GM11168 (cell line): ENCODE data around the gene FOXD2.

Source experiments
- in situ Hi-C: fragments of 300-500 bp; cut with MboI; formaldehyde crosslinking; loops from one replicate; pipeline ENCODE4 v1.12.0; 2022; ENCODE audit warnings: low sequenced_read_pairs; ENCODE audit not compliant: unreplicated experiment

The FOXD2 gene

GRCh38 chr1:47436979-47437446, 831 bp upstream of the FOXD2 start:
- in situ Hi-C loops: no loop called here

- in situ Hi-C loops: no loop called here
Measured at GRCh38 chr1:47438165-47439016, 547 bp downstream of the FOXD2 start.

- in situ Hi-C loops: no loop called here
Measured at GRCh38 chr1:47439017-47439818, 1.4 kb downstream of the FOXD2 start.

- in situ Hi-C loops: loop anchor here (10.0 kb wide), 1 partner anchor 265 kb away; no protein-coding TSS in a partner anchor
Measured at GRCh38 chr1:47439819-47440598, 2.2 kb downstream of the FOXD2 start.

- in situ Hi-C loops: loop anchor here (10.0 kb wide), 1 partner anchor 264 kb away; no protein-coding TSS in a partner anchor
Measured at GRCh38 chr1:47440599-47441081, 2.8 kb downstream of the FOXD2 start.

- in situ Hi-C loops: loop anchor here (10.0 kb wide), 1 partner anchor 263 kb away; no protein-coding TSS in a partner anchor
Measured at GRCh38 chr1:47441450-47442106, 3.7 kb downstream of the FOXD2 start.

- in situ Hi-C loops: loop anchor here (10.0 kb wide), 1 partner anchor 263 kb away; no protein-coding TSS in a partner anchor
Measured at GRCh38 chr1:47442202-47442601, 4.4 kb downstream of the FOXD2 start.

GRCh38 chr1:47442842-47443529, 5.1 kb downstream of the FOXD2 start:
- in situ Hi-C loops: loop anchor here (10.0 kb wide), 1 partner anchor 262 kb away; no protein-coding TSS in a partner anchor

GRCh38 chr1:47443530-47444296, 5.9 kb downstream of the FOXD2 start:
- in situ Hi-C loops: loop anchor here (10.0 kb wide), 1 partner anchor 261 kb away; no protein-coding TSS in a partner anchor

GRCh38 chr1:47444297-47444561, 6.4 kb downstream of the FOXD2 start:
- in situ Hi-C loops: loop anchor here (10.0 kb wide), 1 partner anchor 261 kb away; no protein-coding TSS in a partner anchor

GRCh38 chr1:47444562-47445465, 7.0 kb downstream of the FOXD2 start:
- in situ Hi-C loops: loop anchor here (10.0 kb wide), 1 partner anchor 260 kb away; no protein-coding TSS in a partner anchor

GRCh38 chr1:47445823-47446550, 8.1 kb downstream of the FOXD2 start:
- in situ Hi-C loops: loop anchor here (10.0 kb wide), 1 partner anchor 259 kb away; no protein-coding TSS in a partner anchor

GRCh38 chr1:47448462-47449222, 10.8 kb downstream of the FOXD2 start:
- in situ Hi-C loops: loop anchor here (10.0 kb wide), 1 partner anchor 256 kb away; no protein-coding TSS in a partner anchor

GRCh38 chr1:47449822-47450552, 12.1 kb downstream of the FOXD2 start:
- in situ Hi-C loops: loop anchor here (10.0 kb wide), 1 partner anchor 255 kb away; no protein-coding TSS in a partner anchor

GRCh38 chr1:47450606-47451005, 12.8 kb downstream of the FOXD2 start:
- in situ Hi-C loops: no loop called here
